ENCODE data around the gene SH2D7.

The SH2D7 gene

GRCh38 chr15:78054966-78055365 lies 37.4 kb upstream of the SH2D7 start:
- Mint-ChIP-seq H3K9me3 (no peaks in the 10 kb centered on the region), H3K36me3 (ENCODE audit: low read depth) (peaks cover 31% of the 10 kb centered on the region)

GRCh38 chr15:78055919-78056713 lies 36.2 kb upstream of the SH2D7 start:
- Mint-ChIP-seq H3K4me1 (ENCODE audit: low read depth) (peaks cover 72% of the 10 kb centered on the region), H3K36me3 (ENCODE audit: low read depth) (peaks cover 29% of the 10 kb centered on the region), H3K4me3 (peak overlapping the region; percentile 72)

More at GRCh38 chr15:78054966-78055365, 37.4 kb upstream of the SH2D7 start:
- DNase-seq (ENCODE audit: low spot score) = no peak
- Mint-ChIP-seq H3K4me3 (peak overlapping the region; percentile 27), H3K4me1 (ENCODE audit: low read depth) (peaks cover 81% of the 10 kb centered on the region), H3K27ac (peak overlapping the region; percentile 38), H3K27me3 (ENCODE audit: low read depth) (no peaks in the 10 kb centered on the region)

GRCh38 chr15:78056714-78057269 lies 35.6 kb upstream of the SH2D7 start:
- Mint-ChIP-seq H3K27me3 (ENCODE audit: low read depth) (no peaks in the 10 kb centered on the region), H3K9me3 (no peaks in the 10 kb centered on the region), H3K4me3 (peak overlapping the region; percentile 72), H3K4me1 (ENCODE audit: low read depth) (peaks cover 68% of the 10 kb centered on the region), H3K27ac (peak overlapping the region; percentile 79), H3K36me3 (ENCODE audit: low read depth) (peaks cover 29% of the 10 kb centered on the region)
- DNase-seq (ENCODE audit: low spot score) = no peak

More at GRCh38 chr15:78055919-78056713, 36.2 kb upstream of the SH2D7 start:
- Mint-ChIP-seq H3K27me3 (ENCODE audit: low read depth) (no peaks in the 10 kb centered on the region), H3K27ac (peak overlapping the region; percentile 79), H3K9me3 (no peaks in the 10 kb centered on the region)
- DNase-seq (ENCODE audit: low spot score) = no peak

- no peak overlapping the region for H3K4me3 Mint-ChIP-seq
- peaks cover 20% of the 10 kb centered on the region for H3K36me3 Mint-ChIP-seq (ENCODE audit: low read depth)
- H3K27ac Mint-ChIP-seq = peak overlapping the region; percentile 8
- peaks cover 66% of the 10 kb centered on the region for H3K4me1 Mint-ChIP-seq (ENCODE audit: low read depth)
- H3K27me3 Mint-ChIP-seq (ENCODE audit: low read depth) = no peaks in the 10 kb centered on the region
- DNase-seq (ENCODE audit: low spot score) = no peak
- no peaks in the 10 kb centered on the region for H3K9me3 Mint-ChIP-seq
Observed at GRCh38 chr15:78057803-78058202, 34.6 kb upstream of the SH2D7 start.

DNA sequence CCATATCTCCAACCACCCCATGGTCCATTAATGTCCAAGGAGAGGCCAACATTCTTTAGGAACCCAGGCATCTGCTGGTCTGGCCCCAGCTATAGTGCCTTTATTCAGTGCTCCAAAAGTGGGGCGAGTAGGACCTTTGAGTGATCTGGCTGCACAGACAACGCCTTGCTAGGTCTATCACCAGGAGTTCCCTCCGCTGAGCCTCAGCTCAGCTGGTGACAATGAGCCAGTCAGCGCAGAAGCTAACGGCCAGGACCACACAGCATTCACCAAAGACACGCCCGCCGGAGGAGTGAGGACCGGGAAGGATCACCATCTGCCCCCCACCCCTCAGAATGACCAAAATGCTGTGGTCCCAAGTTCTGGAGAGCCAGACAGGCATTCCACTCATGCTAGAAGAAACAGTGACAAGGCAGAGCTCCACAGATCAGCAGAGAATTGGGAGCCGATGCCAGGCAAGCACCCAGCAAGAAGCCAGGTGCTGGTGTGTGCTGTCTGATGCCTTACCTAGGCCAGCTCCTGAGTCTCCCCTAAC lies 33.9 kb upstream of the SH2D7 start:
- DNase-seq (ENCODE audit: low spot score) = no peak
- no peaks in the 10 kb centered on the region for H3K27me3 Mint-ChIP-seq (ENCODE audit: low read depth)

DNA sequence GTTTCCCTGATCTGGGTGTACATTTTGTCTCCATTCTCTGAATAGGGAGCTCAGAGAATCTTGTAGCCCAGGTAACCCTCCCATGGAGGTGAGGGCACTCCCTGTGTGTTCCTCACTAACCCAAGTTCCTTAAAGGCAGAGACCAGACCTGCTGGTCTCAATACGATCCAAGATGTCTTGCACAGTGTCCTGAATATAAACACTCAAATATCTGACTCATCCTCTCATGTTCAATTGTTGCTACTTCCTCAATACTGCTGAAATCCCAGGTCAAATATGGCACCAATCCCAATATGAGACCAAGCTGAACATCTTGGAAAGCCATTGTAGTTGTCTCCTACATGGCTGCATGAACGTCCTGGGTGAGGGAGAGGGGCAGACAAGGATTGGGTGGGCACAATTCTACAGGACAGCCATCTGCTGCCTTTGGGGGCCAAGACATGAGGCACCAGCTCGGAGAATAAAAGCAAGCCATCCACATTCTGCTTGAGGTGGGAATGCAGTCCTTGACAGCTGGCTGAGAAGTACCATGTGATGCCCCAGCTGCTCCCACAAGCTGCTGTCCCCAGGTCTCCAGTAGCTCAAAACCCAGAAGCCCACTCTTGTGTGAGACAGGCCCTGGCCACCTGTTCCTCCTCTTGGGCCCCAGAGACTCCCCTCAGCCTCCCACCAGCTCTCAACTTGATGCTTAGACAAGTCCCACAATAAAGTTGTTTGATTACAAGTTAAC lies 33.1 kb upstream of the SH2D7 start:
- H3K27me3 Mint-ChIP-seq (ENCODE audit: low read depth) = no peaks in the 10 kb centered on the region
- peak overlapping the region; percentile 42 for H3K27ac Mint-ChIP-seq

More for the DNA sequence above, 33.9 kb upstream of the SH2D7 start:
- Mint-ChIP-seq H3K4me1 (ENCODE audit: low read depth) (peaks cover 66% of the 10 kb centered on the region), H3K36me3 (ENCODE audit: low read depth) (peaks cover 13% of the 10 kb centered on the region), H3K9me3 (no peaks in the 10 kb centered on the region), H3K27ac (peak overlapping the region; percentile 38), H3K4me3 (no peak overlapping the region)

DNA sequence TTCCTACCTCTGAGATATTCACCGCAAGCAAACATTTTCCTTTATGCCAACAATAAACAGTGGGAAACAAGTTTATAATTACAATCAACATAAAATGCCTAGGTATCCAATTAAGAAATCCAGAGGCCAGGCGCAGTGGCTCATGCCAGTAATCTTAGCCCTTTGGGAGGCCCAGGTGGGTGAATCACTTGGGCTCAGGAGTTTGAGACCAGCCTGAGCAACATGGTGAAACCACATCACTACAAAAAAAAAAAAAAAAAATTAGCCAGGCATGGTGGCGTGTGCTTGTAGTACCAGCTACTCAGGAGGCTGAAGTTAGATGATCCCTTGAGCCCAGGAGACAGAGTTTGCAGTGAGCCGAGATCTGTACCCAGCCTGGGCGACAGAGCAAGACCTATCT lies 32.1 kb upstream of the SH2D7 start:
- H3K4me1 Mint-ChIP-seq (ENCODE audit: low read depth) = peaks cover 57% of the 10 kb centered on the region
- H3K27ac Mint-ChIP-seq = peak overlapping the region; percentile 16
- no peak overlapping the region for H3K4me3 Mint-ChIP-seq

More for the DNA sequence above, 33.1 kb upstream of the SH2D7 start:
- Mint-ChIP-seq H3K36me3 (ENCODE audit: low read depth) (peaks cover 7% of the 10 kb centered on the region), H3K9me3 (no peaks in the 10 kb centered on the region), H3K4me1 (ENCODE audit: low read depth) (peaks cover 61% of the 10 kb centered on the region), H3K4me3 (no peak overlapping the region)
- DNase-seq (ENCODE audit: low spot score) = no peak

DNA sequence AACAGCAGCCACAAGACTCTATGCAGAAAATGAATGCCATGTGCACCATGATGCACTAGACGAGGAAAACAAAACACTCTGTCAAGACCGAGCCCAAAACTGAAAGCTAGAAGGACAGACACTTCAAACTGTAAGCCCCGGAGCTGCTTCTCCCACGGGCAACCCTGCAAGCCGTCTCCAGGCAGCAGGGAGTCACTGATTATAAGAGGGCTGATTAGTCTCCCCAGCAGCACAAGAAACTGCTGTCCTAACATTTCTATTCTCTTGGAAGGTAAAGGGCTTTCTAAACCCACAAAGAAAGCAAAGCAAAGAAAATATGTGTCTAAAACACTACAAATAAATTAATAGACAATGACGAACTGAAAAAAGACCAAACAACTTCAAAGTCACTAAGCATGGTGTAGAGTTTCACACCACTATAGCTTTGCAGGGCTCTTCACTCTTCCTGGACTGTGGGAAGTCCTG lies 30.4 kb upstream of the SH2D7 start:
- H3K4me1 Mint-ChIP-seq (ENCODE audit: low read depth) = peaks cover 40% of the 10 kb centered on the region
- no peaks in the 10 kb centered on the region for H3K27me3 Mint-ChIP-seq (ENCODE audit: low read depth)
- no peak for DNase-seq (ENCODE audit: low spot score)
- H3K4me3 Mint-ChIP-seq = peak overlapping the region; percentile 64
- H3K27ac Mint-ChIP-seq = peak overlapping the region; percentile 85
- H3K9me3 Mint-ChIP-seq = no peaks in the 10 kb centered on the region
- H3K36me3 Mint-ChIP-seq (ENCODE audit: low read depth) = peaks cover 5% of the 10 kb centered on the region

More for the DNA sequence above, 32.1 kb upstream of the SH2D7 start:
- Mint-ChIP-seq H3K9me3 (no peaks in the 10 kb centered on the region), H3K36me3 (ENCODE audit: low read depth) (peaks cover 4% of the 10 kb centered on the region), H3K27me3 (ENCODE audit: low read depth) (no peaks in the 10 kb centered on the region)
- DNase-seq (ENCODE audit: low spot score) = no peak

GRCh38 chr15:78063217-78063616 lies 29.1 kb upstream of the SH2D7 start:
- Mint-ChIP-seq H3K27ac (peak overlapping the region; percentile 24), H3K4me1 (ENCODE audit: low read depth) (peaks cover 34% of the 10 kb centered on the region), H3K36me3 (ENCODE audit: low read depth) (peaks cover 5% of the 10 kb centered on the region), H3K9me3 (no peaks in the 10 kb centered on the region), H3K4me3 (peak overlapping the region; percentile 0), H3K27me3 (ENCODE audit: low read depth) (no peaks in the 10 kb centered on the region)
- no peak for DNase-seq (ENCODE audit: low spot score)

GRCh38 chr15:78063970-78064385 lies 28.4 kb upstream of the SH2D7 start:
- peaks cover 5% of the 10 kb centered on the region for H3K36me3 Mint-ChIP-seq (ENCODE audit: low read depth)
- DNase-seq (ENCODE audit: low spot score) = no peak
- no peak overlapping the region for H3K27ac Mint-ChIP-seq
- H3K9me3 Mint-ChIP-seq = no peaks in the 10 kb centered on the region
- H3K4me3 Mint-ChIP-seq = no peak overlapping the region
- no peaks in the 10 kb centered on the region for H3K27me3 Mint-ChIP-seq (ENCODE audit: low read depth)
- H3K4me1 Mint-ChIP-seq (ENCODE audit: low read depth) = peaks cover 28% of the 10 kb centered on the region

- DNase-seq (ENCODE audit: low spot score) = no peak
- peaks cover 23% of the 10 kb centered on the region for H3K4me1 Mint-ChIP-seq (ENCODE audit: low read depth)
Observed at GRCh38 chr15:78064544-78064943, 27.8 kb upstream of the SH2D7 start.

DNA sequence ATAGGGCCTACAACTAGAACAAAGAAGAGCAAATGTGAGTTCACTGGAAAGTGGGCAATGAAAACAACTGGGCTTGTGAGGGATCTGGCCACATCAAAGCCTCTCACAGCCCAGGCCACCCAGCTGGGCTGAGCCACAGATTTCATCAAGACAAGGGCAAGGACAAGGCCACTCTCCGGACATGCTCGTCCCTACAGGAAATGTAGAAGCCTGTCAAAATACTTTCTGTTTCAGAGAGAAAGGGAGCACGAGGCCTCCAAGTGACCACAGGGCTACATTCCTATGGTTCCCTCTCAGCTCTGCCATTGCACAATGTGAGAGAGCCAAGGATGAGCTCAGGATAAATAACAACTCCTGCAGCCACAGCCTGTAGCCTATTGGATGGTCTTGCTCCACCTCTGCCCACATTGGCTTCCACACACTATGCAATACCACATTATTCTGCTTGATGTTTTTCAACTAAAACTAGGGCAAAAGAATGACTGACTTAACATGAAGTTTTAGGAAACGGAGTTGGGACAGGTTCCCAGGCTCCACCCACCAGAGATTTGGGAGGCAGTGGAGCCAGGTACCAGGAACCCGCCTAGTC lies 27.0 kb upstream of the SH2D7 start:
- Mint-ChIP-seq H3K4me1 (ENCODE audit: low read depth) (peaks cover 16% of the 10 kb centered on the region), H3K9me3 (no peaks in the 10 kb centered on the region), H3K36me3 (ENCODE audit: low read depth) (peaks cover 10% of the 10 kb centered on the region), H3K27ac (peak overlapping the region; percentile 93), H3K4me3 (no peak overlapping the region), H3K27me3 (ENCODE audit: low read depth) (no peaks in the 10 kb centered on the region)
- DNase-seq (ENCODE audit: low spot score) = no peak

More at GRCh38 chr15:78064544-78064943, 27.8 kb upstream of the SH2D7 start:
- Mint-ChIP-seq H3K27ac (no peak overlapping the region), H3K27me3 (ENCODE audit: low read depth) (no peaks in the 10 kb centered on the region), H3K9me3 (no peaks in the 10 kb centered on the region), H3K36me3 (ENCODE audit: low read depth) (peaks cover 5% of the 10 kb centered on the region), H3K4me3 (no peak overlapping the region)
